ENCODE results near the gene APOA1. TPM values are rescaled to one million over a fixed set of nuclear protein-coding genes. Genes with fewer than 3 reads are reported as not detected.

APOA1 gene
- polyA plus RNA-seq, 1 of the 3 experiments (the other 2 are of a cell fraction): 0.20 TPM

DNA sequence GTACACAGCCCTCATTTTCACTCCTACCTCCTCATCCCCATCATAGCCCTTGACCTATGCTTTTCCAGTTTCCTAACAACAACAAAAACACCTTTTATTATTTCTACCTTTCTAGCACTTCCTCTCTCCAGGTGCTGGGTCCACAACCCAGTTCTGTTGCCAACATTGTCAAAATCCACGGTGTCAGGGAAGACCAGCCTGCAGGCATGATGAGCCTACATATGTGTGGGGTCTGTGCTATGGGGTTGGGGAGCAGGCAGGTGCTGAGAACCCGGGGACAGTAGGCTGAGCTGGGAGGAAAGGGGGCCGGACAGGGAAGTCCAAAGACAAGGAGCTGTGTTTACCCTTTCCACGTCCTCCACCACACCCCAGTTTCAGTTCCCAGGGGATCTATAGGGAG, 48.9 kb downstream of the APOA1 start (continued):
- TF ChIP-seq, protein P1, sequence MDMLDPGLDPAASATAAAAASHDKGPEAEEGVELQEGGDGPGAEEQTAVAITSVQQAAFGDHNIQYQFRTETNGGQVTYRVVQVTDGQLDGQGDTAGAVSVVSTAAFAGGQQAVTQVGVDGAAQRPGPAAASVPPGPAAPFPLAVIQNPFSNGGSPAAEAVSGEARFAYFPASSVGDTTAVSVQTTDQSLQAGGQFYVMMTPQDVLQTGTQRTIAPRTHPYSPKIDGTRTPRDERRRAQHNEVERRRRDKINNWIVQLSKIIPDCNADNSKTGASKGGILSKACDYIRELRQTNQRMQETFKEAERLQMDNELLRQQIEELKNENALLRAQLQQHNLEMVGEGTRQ (IDR thresholded peaks at IDR 0.05; ENCODE audit: borderline replicate concordance, low read depth, low read length): no peak

DNA sequence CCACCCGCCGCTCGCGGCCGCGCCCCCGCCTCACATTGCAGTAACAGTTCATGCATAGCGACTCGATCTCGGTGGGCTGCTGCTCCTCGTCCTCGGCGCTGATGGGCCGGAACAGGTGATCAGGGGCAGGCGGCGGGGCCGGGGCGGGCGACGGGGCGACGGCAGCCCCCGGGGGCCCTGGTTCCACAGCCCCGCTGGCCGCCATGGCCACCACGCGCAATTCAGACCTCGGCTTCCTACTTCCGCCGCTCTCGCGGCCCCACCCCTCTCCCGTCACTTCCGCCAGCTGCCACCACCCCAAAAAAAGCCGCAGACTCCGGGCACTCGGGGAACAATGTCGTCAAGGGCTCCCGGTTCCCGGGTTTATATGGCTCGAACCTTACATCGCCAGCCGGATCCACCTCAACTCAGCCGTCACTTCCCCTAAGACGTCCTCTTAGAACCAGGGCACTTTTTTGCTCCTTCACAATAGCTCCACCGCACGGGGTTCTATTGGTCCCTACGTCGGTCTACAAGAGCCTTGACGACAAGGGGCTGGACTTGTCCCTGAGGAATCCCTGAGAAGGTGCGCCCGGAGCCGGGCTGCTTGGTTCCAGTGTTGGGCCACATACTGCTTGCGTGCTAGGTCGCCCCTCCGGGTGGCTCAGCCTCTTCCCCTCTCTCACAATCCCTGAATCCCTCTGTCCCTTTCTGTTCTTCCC, 49.5 kb downstream of the APOA1 start, which contains the start of gene ZPR1:
ZPR1 (minus strand) TSS at position 238 of the 701 bp plus-strand sequence; CDS start at position 205, 33 bp downstream.
- no peaks in the 10 kb centered on the region for H3K27me3 ChIP-seq (ENCODE audit: insufficient read depth)
- peak within 1 kb of the TSS; percentile 75 to 93 for H3K4me3 ChIP-seq (ENCODE audit: low read depth in 2 of 2, low read length in 1 of 2)
- no peaks in the 10 kb centered on the region for H4K20me1 ChIP-seq (ENCODE audit: insufficient read depth)
- peak within 1 kb of the TSS; percentile 88 for H3K4me2 ChIP-seq
- DNase-seq: peak; percentile 96
- H3K27ac ChIP-seq (ENCODE audit: low read depth in 2 of 2, low read length in 1 of 2): peak within 1 kb of the TSS; percentile 58 to 70
- H3K9me3 ChIP-seq: no peaks in the 10 kb centered on the region
- POLR2A ChIA-PET: interaction anchor here (0.7 to 1.7 kb wide), 5 partner anchors 14 to 356 kb away, joined by 3 to 8 read pairs (median 4); partner anchors contain the start of genes APOA1 and PAFAH1B2
- peak within 1 kb of the TSS; percentile 90 for H3K9ac ChIP-seq
- peaks cover 33 to 38% of the 10 kb centered on the region in 2 experiments for H3K36me3 ChIP-seq (replicated peaks in 1 of 2; ENCODE audit: control insufficient read depth in 1 of 2, insufficient read depth in 2 of 2, low read length in 1 of 2)
- peaks cover 27% of the 10 kb centered on the region for H3K79me2 ChIP-seq (ENCODE audit: insufficient read depth)
- peak within 1 kb of the TSS; percentile 98 for H2AFZ ChIP-seq (ENCODE audit: low read depth)
- TF ChIP-seq TCF12 (IDR thresholded peaks at IDR 0.05) (0 out of 2 replicates have a peak, but pooled peaks have one; percentile 35), POLR2AphosphoS5 (IDR thresholded peaks at IDR 0.05; ENCODE audit: low read depth, low read length) (peak; percentile 98), TAF1 (IDR thresholded peaks at IDR 0.05; ENCODE audit: borderline replicate concordance, low read depth, low read length) (peak; percentile 86), GABPA (IDR thresholded peaks at IDR 0.05; ENCODE audit: low read depth) (peak; percentile 83), YY1 (IDR thresholded peaks at IDR 0.05; ENCODE audit: low read depth) (peak; percentile 86), FOSL2 (IDR thresholded peaks at IDR 0.05; ENCODE audit: borderline replicate concordance, low read depth) (no peak), SIN3A (IDR thresholded peaks at IDR 0.05; ENCODE audit: borderline replicate concordance, low read depth, low read length) (peak; percentile 83), ELF1 (IDR thresholded peaks at IDR 0.05) (peak; percentile 93), MXI1 (IDR thresholded peaks at IDR 0.05; ENCODE audit: low read depth, low read length) (peak; percentile 94), JUND (IDR thresholded peaks at IDR 0.05) (no peak)
- TF ChIP-seq, protein P2, sequence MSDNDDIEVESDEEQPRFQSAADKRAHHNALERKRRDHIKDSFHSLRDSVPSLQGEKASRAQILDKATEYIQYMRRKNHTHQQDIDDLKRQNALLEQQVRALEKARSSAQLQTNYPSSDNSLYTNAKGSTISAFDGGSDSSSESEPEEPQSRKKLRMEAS (IDR thresholded peaks at IDR 0.05; ENCODE audit: low read depth): peak; percentile 83
- TF ChIP-seq, protein P3, sequence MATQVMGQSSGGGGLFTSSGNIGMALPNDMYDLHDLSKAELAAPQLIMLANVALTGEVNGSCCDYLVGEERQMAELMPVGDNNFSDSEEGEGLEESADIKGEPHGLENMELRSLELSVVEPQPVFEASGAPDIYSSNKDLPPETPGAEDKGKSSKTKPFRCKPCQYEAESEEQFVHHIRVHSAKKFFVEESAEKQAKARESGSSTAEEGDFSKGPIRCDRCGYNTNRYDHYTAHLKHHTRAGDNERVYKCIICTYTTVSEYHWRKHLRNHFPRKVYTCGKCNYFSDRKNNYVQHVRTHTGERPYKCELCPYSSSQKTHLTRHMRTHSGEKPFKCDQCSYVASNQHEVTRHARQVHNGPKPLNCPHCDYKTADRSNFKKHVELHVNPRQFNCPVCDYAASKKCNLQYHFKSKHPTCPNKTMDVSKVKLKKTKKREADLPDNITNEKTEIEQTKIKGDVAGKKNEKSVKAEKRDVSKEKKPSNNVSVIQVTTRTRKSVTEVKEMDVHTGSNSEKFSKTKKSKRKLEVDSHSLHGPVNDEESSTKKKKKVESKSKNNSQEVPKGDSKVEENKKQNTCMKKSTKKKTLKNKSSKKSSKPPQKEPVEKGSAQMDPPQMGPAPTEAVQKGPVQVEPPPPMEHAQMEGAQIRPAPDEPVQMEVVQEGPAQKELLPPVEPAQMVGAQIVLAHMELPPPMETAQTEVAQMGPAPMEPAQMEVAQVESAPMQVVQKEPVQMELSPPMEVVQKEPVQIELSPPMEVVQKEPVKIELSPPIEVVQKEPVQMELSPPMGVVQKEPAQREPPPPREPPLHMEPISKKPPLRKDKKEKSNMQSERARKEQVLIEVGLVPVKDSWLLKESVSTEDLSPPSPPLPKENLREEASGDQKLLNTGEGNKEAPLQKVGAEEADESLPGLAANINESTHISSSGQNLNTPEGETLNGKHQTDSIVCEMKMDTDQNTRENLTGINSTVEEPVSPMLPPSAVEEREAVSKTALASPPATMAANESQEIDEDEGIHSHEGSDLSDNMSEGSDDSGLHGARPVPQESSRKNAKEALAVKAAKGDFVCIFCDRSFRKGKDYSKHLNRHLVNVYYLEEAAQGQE (IDR thresholded peaks at IDR 0.05; ENCODE audit: low read depth, low read length): peak; percentile 7; the same call in 1 of the 2 replicates
- TF ChIP-seq, protein P4, sequence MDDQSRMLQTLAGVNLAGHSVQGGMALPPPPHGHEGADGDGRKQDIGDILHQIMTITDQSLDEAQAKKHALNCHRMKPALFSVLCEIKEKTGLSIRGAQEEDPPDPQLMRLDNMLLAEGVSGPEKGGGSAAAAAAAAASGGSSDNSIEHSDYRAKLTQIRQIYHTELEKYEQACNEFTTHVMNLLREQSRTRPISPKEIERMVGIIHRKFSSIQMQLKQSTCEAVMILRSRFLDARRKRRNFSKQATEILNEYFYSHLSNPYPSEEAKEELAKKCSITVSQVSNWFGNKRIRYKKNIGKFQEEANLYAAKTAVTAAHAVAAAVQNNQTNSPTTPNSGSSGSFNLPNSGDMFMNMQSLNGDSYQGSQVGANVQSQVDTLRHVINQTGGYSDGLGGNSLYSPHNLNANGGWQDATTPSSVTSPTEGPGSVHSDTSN (IDR thresholded peaks at IDR 0.05): no peak
- peaks cover 5 to 20% of the 10 kb centered on the region in 2 experiments; a peak in 3 of 4 replicates for H3K4me1 ChIP-seq (ENCODE audit: control insufficient read depth in 1 of 2, insufficient read depth in 2 of 2, low read depth in 1 of 2, low read length in 1 of 2)
- CTCF ChIA-PET: interaction anchor here (0.7 to 11.4 kb wide), 10 partner anchors 10 to 439 kb away, joined by 3 to 268 read pairs (median 6); partner anchors contain the start of genes BUD13 and SIK3
- no peaks in the 10 kb centered on the region for H3K9me2 ChIP-seq
- peaks cover 4% of the 10 kb centered on the region for H3F3A ChIP-seq (replicated peaks; ENCODE audit: insufficient read depth)
- WGBS (ENCODE audit: low lambda C conversion rate): 6% methylated on average over 23 of the region's 56 CpGs
